Tibial nerve (tissue), 4 donors: Measurements from ENCODE around the gene NOP16. TPM values are rescaled to one million over a fixed set of nuclear protein-coding genes. Genes with fewer than 3 reads are reported as not detected.

Source experiments
- DNase-seq, 2 donors: peaks; one replicate each; pipeline ENCODE4 v3.0.0-alpha.2; 2019; ENCODE audit warnings: low spot score in 2 of 2
- H3K27ac ChIP-seq, 4 donors: fragments of 200-600 bp; sonication (generic) in 3 of 4; one replicate each; pipeline ENCODE4 v1.5.1; 2017 to 2019; ENCODE audit warnings: mild to moderate bottlenecking in 1 of 4
- H3K27me3 ChIP-seq, 2 donors: fragments of 200-600 bp; sonication (generic) in 1 of 2; one replicate each; pipeline versions ENCODE4 v1.5.1 to v1.6.0; 2017 to 2019
- H3K36me3 ChIP-seq, 3 donors: fragments of 200-600 bp; sonication (generic); one replicate each; pipeline ENCODE4 v1.5.1; 2018 to 2019
- H3K4me1 ChIP-seq, 4 donors: fragments of 200-600 bp; sonication (generic) in 3 of 4; one replicate each; pipeline ENCODE4 v1.5.1; 2017 to 2019
- H3K4me3 ChIP-seq, 4 donors: fragments of 200-600 bp; sonication (generic) in 3 of 4; one replicate each; pipeline ENCODE4 v1.5.1; 2017 to 2019; ENCODE audit warnings: mild to moderate bottlenecking in 1 of 4, moderate library complexity in 1 of 4
- H3K9me3 ChIP-seq, 4 donors: fragments of 200-600 bp; sonication (generic) in 3 of 4; one replicate each; pipeline ENCODE4 v1.5.1; 2017 to 2019
- EP300 ChIP-seq, 2 donors: sonication (generic); formaldehyde crosslinking; IDR thresholded peaks; one replicate each; pipeline ENCODE4 v1.6.1; 2017; ENCODE audit warnings: antibody characterized with exemption in 2 of 2, mild to moderate bottlenecking in 1 of 2
- POLR2A ChIP-seq, 2 donors: fragments of 450-650 bp; IDR thresholded peaks; one replicate each; pipeline ENCODE4 v1.6.1; 2017; ENCODE audit warnings: antibody characterized with exemption in 2 of 2, mild to moderate bottlenecking in 2 of 2, moderate library complexity in 2 of 2
- WGBS, 2 donors: methylation state at CpG; one replicate each; pipeline ENCODE4 v1.1.5; 2018; 5-methylcytosine and 5-hydroxymethylcytosine counted together
- total RNA-seq, 4 donors: library from RNA; depleted of rRNA; stranded (reverse); fragments of >200 nt; gene quantifications; one replicate each; pipeline ENCODE4 v1.1.0, GENCODE V29; 2016
- TF ChIP-seq, protein P1 (sequence below), 5 experiments: fragments of 200-600 bp in 3 of 5; fragments of 450-650 bp in 2 of 5; sonication (generic) in 3 of 5; IDR thresholded peaks; one replicate each; pipeline ENCODE4 v1.5.1; 2016 to 2019; ENCODE audit warnings: antibody characterized with exemption in 5 of 5, mild to moderate bottlenecking in 3 of 5, moderate library complexity in 2 of 5

NOP16 gene
- total RNA-seq, 4 donors from 2014 or later, result 6.1 to 17.7 (median 6.6) TPM

DNA sequence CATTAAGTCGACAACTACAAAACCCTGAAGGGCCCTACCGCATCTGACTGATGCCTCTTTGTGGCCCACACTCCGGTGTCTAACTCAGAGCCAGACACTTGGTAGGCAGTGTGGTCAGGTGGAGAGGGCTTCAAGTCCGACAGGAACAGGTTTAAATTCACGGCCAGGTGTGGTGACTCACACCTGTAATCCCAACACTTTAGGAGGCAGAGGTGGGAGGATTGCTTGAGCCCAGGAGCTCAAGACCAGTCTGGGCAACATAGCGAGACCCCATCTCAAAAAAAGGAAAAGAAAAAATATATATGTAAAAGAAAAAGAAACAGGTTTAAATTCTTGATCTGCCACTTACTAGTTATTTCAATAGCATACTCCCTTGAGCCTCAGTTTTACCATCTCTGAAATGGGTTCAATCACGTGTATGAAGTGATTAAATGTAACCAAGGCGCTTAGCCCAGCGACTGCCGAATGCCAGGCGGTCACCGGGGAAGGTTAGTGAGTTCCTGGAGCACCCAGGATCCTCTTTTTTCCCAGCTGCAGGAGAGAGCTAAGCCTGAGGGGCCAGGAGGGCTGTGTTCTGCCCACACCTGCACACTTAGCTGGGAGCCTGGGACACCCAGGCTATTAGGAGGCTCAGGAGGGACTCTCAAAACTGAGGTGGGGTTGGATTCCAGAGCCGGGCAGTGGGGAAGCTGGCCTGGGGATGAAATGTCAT lies 27.0 kb upstream of the NOP16 start:
- no peak for DNase-seq
- H3K27ac ChIP-seq, result peak overlapping the region; percentile 69 to 97 (median 94)
- H3K36me3 ChIP-seq, result peaks cover 0 to 6% (median 0%) of the 10 kb centered on the region in 3 donors
- peaks cover 0 to 61% (median 27%) of the 10 kb centered on the region in 4 donors for H3K4me1 ChIP-seq
- WGBS, 2 donors, result 64 to 70% methylated on average over 13 of the region's 13 CpGs
- TF ChIP-seq EP300 (IDR thresholded peaks at IDR 0.05), result no peak
- TF ChIP-seq POLR2A (IDR thresholded peaks at IDR 0.05), result no peak
- TF ChIP-seq, protein P1, sequence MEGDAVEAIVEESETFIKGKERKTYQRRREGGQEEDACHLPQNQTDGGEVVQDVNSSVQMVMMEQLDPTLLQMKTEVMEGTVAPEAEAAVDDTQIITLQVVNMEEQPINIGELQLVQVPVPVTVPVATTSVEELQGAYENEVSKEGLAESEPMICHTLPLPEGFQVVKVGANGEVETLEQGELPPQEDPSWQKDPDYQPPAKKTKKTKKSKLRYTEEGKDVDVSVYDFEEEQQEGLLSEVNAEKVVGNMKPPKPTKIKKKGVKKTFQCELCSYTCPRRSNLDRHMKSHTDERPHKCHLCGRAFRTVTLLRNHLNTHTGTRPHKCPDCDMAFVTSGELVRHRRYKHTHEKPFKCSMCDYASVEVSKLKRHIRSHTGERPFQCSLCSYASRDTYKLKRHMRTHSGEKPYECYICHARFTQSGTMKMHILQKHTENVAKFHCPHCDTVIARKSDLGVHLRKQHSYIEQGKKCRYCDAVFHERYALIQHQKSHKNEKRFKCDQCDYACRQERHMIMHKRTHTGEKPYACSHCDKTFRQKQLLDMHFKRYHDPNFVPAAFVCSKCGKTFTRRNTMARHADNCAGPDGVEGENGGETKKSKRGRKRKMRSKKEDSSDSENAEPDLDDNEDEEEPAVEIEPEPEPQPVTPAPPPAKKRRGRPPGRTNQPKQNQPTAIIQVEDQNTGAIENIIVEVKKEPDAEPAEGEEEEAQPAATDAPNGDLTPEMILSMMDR (IDR thresholded peaks at IDR 0.05), result no peak
- peak overlapping the region; percentile 70 to 94 (median 85) for H3K4me3 ChIP-seq
- H3K27me3 ChIP-seq, result no peaks in the 10 kb centered on the region
- H3K9me3 ChIP-seq, result no peaks in the 10 kb centered on the region

DNA sequence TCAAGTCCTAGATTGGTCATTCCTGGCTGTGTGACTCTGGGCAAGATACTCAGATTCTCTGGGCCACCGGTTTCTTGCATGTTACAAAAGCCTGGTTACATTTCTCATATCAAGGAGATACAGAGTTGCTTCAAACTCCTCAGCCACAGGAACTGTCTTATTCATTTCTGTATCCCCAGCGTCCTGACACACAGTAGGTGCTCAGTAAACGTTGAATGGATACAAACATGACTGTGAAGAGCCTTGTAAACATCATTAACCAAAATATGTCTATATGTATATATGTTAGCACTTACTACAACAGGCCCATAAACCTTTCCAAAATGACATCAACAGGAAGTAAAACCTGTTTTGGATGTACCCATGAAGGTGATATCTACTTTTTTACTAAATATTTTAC lies 26.3 kb upstream of the NOP16 start:
- no peaks in the 10 kb centered on the region for H3K27me3 ChIP-seq
- H3K27ac ChIP-seq, result peak overlapping the region in 3 of 4 donors; percentile 94 to 97 (median 95)
- WGBS, 2 donors, result 58 to 70% methylated on average over 3 of the region's 3 CpGs
- no peak for DNase-seq
- peak overlapping the region in 2 of 4 donors; percentile 80 to 90 for H3K4me3 ChIP-seq
- TF ChIP-seq POLR2A (IDR thresholded peaks at IDR 0.05) (no peak), EP300 (IDR thresholded peaks at IDR 0.05) (no peak)
- TF ChIP-seq, protein P1 (IDR thresholded peaks at IDR 0.05), result no peak
- H3K4me1 ChIP-seq, result peaks cover 0 to 67% (median 27%) of the 10 kb centered on the region in 4 donors
- H3K9me3 ChIP-seq, result no peaks in the 10 kb centered on the region
- H3K36me3 ChIP-seq, result peaks cover 0 to 12% (median 0%) of the 10 kb centered on the region in 3 donors

DNA sequence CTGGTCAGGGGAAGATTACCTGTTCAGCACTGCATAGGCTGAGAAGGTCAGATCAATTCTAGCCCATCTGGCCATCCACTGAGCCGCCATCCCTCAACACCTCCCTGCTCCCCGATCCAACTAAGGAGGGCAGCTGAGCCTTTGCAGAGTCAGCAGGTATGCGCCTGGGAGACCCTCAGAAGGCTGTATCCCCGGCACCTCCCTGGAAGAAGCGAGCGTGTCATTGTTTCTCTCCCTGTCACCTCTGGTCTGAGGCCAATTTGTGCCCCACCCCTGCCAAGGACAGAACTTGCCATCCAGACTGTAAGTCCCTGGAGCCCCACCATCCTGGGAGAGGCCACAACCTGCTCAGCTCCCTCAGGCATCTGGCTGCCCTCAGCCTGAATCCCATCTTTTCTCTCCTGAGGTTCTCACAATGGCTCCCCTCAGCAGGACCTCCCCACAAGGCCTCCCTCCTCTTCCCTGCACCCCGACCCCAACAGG lies 25.4 kb upstream of the NOP16 start:
- Histone ChIP-seq H3K4me3 (peak overlapping the region in 1 of 4 donors; percentile 80), H3K4me1 (peaks cover 0 to 72% (median 27%) of the 10 kb centered on the region in 4 donors), H3K36me3 (peaks cover 0 to 18% (median 0%) of the 10 kb centered on the region in 3 donors), H3K9me3 (no peaks in the 10 kb centered on the region), H3K27me3 (no peaks in the 10 kb centered on the region), H3K27ac (peak overlapping the region in 3 of 4 donors; percentile 19 to 97 (median 95))
- no peak for TF ChIP-seq EP300 (IDR thresholded peaks at IDR 0.05)
- TF ChIP-seq, protein P1 (IDR thresholded peaks at IDR 0.05), result no peak
- no peak for TF ChIP-seq POLR2A (IDR thresholded peaks at IDR 0.05)
- no peak for DNase-seq
- 82 to 85% methylated on average over 6 to 7 of the region's 7 CpGs for WGBS, 2 donors

DNA sequence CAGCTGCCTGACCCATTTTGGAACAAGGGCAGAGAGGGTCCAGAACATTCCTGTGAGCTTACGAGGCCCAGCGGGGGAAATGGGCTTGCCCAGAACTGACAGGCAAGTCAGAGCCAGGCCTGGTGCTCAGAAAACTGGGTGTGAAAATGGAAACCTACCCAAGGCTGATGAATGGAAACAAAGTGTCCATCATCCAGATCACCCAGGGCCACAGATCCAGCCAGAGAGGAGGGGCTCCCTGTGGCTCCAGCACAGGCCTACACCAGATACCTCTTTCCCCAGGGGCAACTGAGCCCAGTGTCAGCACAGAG lies 24.8 kb upstream of the NOP16 start:
- no peak for DNase-seq
- Histone ChIP-seq H3K4me1 (peaks cover 0 to 76% (median 27%) of the 10 kb centered on the region in 4 donors), H3K27me3 (no peaks in the 10 kb centered on the region), H3K36me3 (peaks cover 0 to 22% (median 0%) of the 10 kb centered on the region in 3 donors), H3K9me3 (no peaks in the 10 kb centered on the region), H3K4me3 (peak overlapping the region in 1 of 4 donors; percentile 80), H3K27ac (peak overlapping the region in 3 of 4 donors; percentile 19 to 97 (median 95))
- TF ChIP-seq, protein P1 (IDR thresholded peaks at IDR 0.05), result no peak
- WGBS, 2 donors, result 30 to 53% methylated on average over 2 of the region's 2 CpGs

DNA sequence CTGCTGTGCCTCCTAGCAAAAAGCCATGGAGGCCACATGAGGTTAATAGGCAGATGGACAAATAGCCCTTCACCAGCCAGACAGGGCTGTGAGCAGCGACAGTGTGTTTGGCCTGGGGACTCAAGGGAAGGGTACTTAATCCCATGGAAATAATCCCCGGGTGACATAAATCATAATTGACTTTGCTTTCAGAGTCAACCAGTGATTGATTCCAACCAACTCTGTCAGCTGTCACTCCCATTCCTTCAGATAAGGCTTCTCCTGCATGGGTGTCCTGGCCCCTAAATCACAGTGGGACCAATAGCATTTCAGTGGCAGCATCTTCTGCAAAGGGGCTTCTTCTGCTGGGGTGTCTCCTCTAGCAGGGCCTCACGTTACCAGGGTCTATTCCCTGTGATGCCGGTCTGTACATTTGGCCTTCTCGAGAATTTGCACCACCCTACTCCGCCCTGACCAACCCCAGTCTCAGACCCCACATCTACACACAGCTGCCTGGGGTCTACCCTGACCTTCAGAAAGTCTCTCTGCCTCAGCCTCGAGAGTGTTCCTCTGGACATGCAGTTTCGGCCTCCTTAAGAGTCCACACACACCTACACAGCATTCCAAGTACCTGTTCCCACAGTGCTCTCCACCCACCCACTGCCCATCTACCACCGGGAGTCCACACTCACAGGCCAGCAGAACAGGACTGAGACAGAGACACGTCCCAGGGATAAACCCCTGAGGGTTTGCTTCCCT lies 24.3 kb upstream of the NOP16 start:
- H3K27ac ChIP-seq, result peak overlapping the region in 3 of 4 donors; percentile 19 to 97 (median 95)
- 59 to 61% methylated on average over 10 of the region's 10 CpGs for WGBS, 2 donors
- H3K27me3 ChIP-seq, result no peaks in the 10 kb centered on the region
- TF ChIP-seq POLR2A (IDR thresholded peaks at IDR 0.05) (no peak), EP300 (IDR thresholded peaks at IDR 0.05) (no peak)
- TF ChIP-seq, protein P1 (IDR thresholded peaks at IDR 0.05), result no peak
- no peaks in the 10 kb centered on the region for H3K9me3 ChIP-seq
- H3K4me3 ChIP-seq, result peak overlapping the region in 1 of 4 donors; percentile 80
- H3K4me1 ChIP-seq, result peaks cover 0 to 82% (median 30%) of the 10 kb centered on the region in 4 donors
- DNase-seq, result no peak
- peaks cover 0 to 28% (median 0%) of the 10 kb centered on the region in 3 donors for H3K36me3 ChIP-seq
